Measurements from ENCODE around the gene WFDC8.
"Not testable (repeated sequence)": the region's sequence is repeated elsewhere in the genome, so short reads cannot be mapped to it uniquely, and the experiment has no call there.

WFDC8 gene

GRCh38 chr20:45581702-45582101 lies 2.6 kb upstream of the WFDC8 start:
- in situ Hi-C loops (cut with HindIII; ENCODE audit: low sequenced_read_pairs): no loop called here
- no peak overlapping the region for H3K4me3 ChIP-seq (ENCODE audit: low read depth, low read length)
- DNase-seq (ENCODE audit: low read depth, low spot score): no peak
- no peak for TF ChIP-seq CTCF (IDR thresholded peaks at IDR 0.05; ENCODE audit: low read depth, low read length)

- H3K4me3 ChIP-seq (ENCODE audit: low read depth, low read length): no peak overlapping the region
- no peak for TF ChIP-seq CTCF (IDR thresholded peaks at IDR 0.05; ENCODE audit: low read depth, low read length)
- no peak for DNase-seq (ENCODE audit: low read depth, low spot score)
- in situ Hi-C loops (cut with HindIII; ENCODE audit: low sequenced_read_pairs): no loop called here
These were observed 853 bp downstream of the WFDC8 start for GRCh38 chr20:45578231-45578630.

GRCh38 chr20:45576995-45577394 lies 2.1 kb downstream of the WFDC8 start:
- TF ChIP-seq CTCF (IDR thresholded peaks at IDR 0.05; ENCODE audit: low read depth, low read length): no peak
- H3K4me3 ChIP-seq (ENCODE audit: low read depth, low read length): no peak overlapping the region
- peak; percentile 1 for DNase-seq (ENCODE audit: low read depth, low spot score)
- in situ Hi-C loops (cut with HindIII; ENCODE audit: low sequenced_read_pairs): no loop called here

GRCh38 chr20:45575931-45576330 lies 3.2 kb downstream of the WFDC8 start:
- no peak overlapping the region for H3K4me3 ChIP-seq (ENCODE audit: low read depth, low read length)
- no peak for TF ChIP-seq CTCF (IDR thresholded peaks at IDR 0.05; ENCODE audit: low read depth, low read length)
- DNase-seq (ENCODE audit: low read depth, low spot score): no peak
- in situ Hi-C loops (cut with HindIII; ENCODE audit: low sequenced_read_pairs): no loop called here

GRCh38 chr20:45569650-45570049 lies 9.4 kb downstream of the WFDC8 start:
- DNase-seq (ENCODE audit: low read depth, low spot score); H3K4me3 ChIP-seq (ENCODE audit: low read depth, low read length); in situ Hi-C loops (cut with HindIII; ENCODE audit: low sequenced_read_pairs): not testable (repeated sequence)

GRCh38 chr20:45564760-45565276 lies 14.3 kb downstream of the WFDC8 start:
- DNase-seq (ENCODE audit: low read depth, low spot score): no peak
- in situ Hi-C loops (cut with HindIII; ENCODE audit: low sequenced_read_pairs): no loop called here
- no peak for TF ChIP-seq CTCF (IDR thresholded peaks at IDR 0.05; ENCODE audit: low read depth, low read length)
- H3K4me3 ChIP-seq (ENCODE audit: low read depth, low read length): no peak overlapping the region

GRCh38 chr20:45555198-45555597 lies 23.9 kb downstream of the WFDC8 start:
- no peak for TF ChIP-seq CTCF (IDR thresholded peaks at IDR 0.05; ENCODE audit: low read depth, low read length)
- DNase-seq (ENCODE audit: low read depth, low spot score): no peak
- in situ Hi-C loops (cut with HindIII; ENCODE audit: low sequenced_read_pairs): no loop called here
- H3K4me3 ChIP-seq (ENCODE audit: low read depth, low read length): no peak overlapping the region
